ENCODE data around the gene ZSWIM3. TPM values are rescaled to one million over a fixed set of nuclear protein-coding genes. Genes with fewer than 3 reads are reported as not detected.

Gene ZSWIM3
- total and polyA plus RNA-seq, 2 of the 8 experiments (the other 6 are each of a cell fraction or from before 2014, with no cell fraction given): 5.5 to 6.9 TPM

DNA sequence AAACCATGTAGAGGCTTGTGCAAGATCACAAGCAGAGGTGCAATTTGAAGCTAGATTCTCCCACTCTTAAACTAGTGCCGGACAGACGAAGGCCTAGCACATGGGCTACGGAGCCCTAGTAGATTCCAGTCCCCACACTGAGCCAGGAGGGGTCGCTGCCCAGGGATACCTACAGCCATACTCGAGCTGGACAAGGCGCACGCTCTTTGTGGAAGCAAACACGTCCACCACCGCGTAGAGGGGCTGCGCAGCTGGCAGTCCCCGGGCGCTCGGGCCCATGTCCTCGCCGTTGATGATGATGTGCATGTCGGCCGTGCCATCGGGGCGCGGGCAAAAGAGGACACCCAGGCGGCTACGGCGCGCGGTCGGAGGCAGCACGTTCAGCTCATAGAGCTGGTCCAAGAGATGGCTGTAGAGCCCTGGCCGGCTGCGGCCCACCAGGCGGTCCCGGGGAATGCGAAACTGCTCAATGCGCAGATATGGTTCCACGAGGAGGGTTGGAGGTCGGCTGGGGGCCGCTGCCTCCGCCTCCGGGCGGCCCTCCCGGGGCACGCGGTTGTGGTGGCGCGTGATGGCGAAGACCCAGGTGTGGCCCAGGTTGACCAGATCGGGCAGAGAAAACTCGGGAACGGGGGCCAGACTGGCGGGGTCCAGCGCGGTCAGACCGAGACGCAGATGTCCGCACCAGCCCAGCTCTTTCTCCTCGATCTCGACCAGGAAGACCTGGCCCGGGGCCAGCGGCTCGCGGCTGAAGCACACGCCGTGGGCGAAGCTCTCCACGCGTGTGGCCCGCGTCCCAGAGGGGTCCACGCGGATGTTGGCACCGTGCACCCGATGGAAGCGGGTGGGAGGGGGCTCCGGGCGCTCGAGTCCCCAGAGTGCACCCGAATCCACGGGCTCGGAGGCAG, 32.9 kb downstream of the ZSWIM3 start:
- DNase-seq (ENCODE audit: low read depth in 1 of 2, low spot score in 2 of 2) (peak; percentile 43 to 89), FAIRE-seq (no peak)
- H3K14ac ChIP-seq (ENCODE audit: insufficient read length): no peak overlapping the region
- ChIA-PET CTCF (ENCODE audit: partially characterized antibody) (interaction anchor here (0.6 to 6.3 kb wide), 37 partner anchors 8 to 569 kb away, joined by 3 to 40 read pairs (median 5); partner anchors contain the start of genes ACOT8, PCIF1, SNX21 and ZSWIM1), POLR2A (ENCODE audit: partially characterized antibody) (interaction anchor here (0.7 to 11.2 kb wide), 32 partner anchors 8 to 91 kb away, joined by 3 to 172 read pairs (median 6); partner anchors contain the start of genes ACOT8, PCIF1, PLTP and SNX21)
- H3K23me2 ChIP-seq (ENCODE audit: low read depth, low read length): peaks cover 15% of the 10 kb centered on the region; the same call in 1 of the 2 replicates
- peak overlapping the region; percentile 74 for H4K91ac ChIP-seq (replicated peaks; ENCODE audit: insufficient read length, low read length)
- H4K8ac ChIP-seq (ENCODE audit: extremely low read depth, insufficient read depth, low read length): peak overlapping the region; percentile 97
- peaks cover 0 to 8% of the 10 kb centered on the region in 2 experiments for H4K20me1 ChIP-seq (replicated peaks in 1 of 2; ENCODE audit: control insufficient read depth in 1 of 2, insufficient read depth in 2 of 2, low read length in 2 of 2)
- peak overlapping the region; percentile 94 for H3K4ac ChIP-seq (replicated peaks; ENCODE audit: insufficient read length, low read depth, low read length)
- no peak overlapping the region for H2AK5ac ChIP-seq (ENCODE audit: low read depth, low read length)
- H3K4me2 ChIP-seq (ENCODE audit: insufficient read depth in 1 of 2, low read depth in 2 of 2, low read length in 2 of 2): peak overlapping the region; percentile 72 to 95
- peaks cover 0 to 10% (median 6%) of the 10 kb centered on the region in 4 experiments; a peak in 6 of 7 replicates for H3K4me1 ChIP-seq (replicated peaks in 1 of 4; ENCODE audit: control insufficient read depth in 3 of 4, insufficient read depth in 4 of 4, low read length in 3 of 4)
- WGBS, 2 experiments (ENCODE audit: extremely low coverage in 1 of 2, insufficient coverage in 1 of 2, insufficient read length in 1 of 2, insufficient replicate concordance in 2 of 2, low coverage in 1 of 2, low lambda C conversion rate in 2 of 2, missing lambda C conversion rate in 1 of 2): 5% methylated on average over 74 of the region's 79 CpGs; no CpG with 5 or more reads in 1 of the 2 experiments
- peak overlapping the region; percentile 70 for H4K5ac ChIP-seq (ENCODE audit: insufficient read length, low read depth, low read length)
- peak overlapping the region; percentile 38; the same call in 1 of the 2 replicates for H3K27ac ChIP-seq (ENCODE audit: low read depth, low read length)
- peak overlapping the region; percentile 55 to 79 (median 74) for H3K4me3 ChIP-seq (ENCODE audit: extremely low read depth in 1 of 4, insufficient read depth in 2 of 4, low read depth in 3 of 4, low read length in 4 of 4)
- H3K9ac ChIP-seq (replicated peaks in 1 of 4; ENCODE audit: extremely low read depth in 1 of 4, low read depth in 3 of 4, low read length in 3 of 4): peak overlapping the region; percentile 47 to 71 (median 67); a peak in 6 of 7 replicates
- H3K79me2 ChIP-seq (ENCODE audit: control insufficient read depth in 1 of 2, insufficient read depth in 2 of 2, low read length in 2 of 2): peaks cover 0 to 7% of the 10 kb centered on the region in 2 experiments; a peak in 1 of 4 replicates
- peaks cover 3% of the 10 kb centered on the region; the same call in 1 of the 2 replicates for H3K79me1 ChIP-seq (ENCODE audit: low read depth, low read length)
- no peak overlapping the region; the same call in 1 of the 2 replicates for H2AFZ ChIP-seq (ENCODE audit: low read length)
- H3K27me3 ChIP-seq (replicated peaks in 1 of 4; ENCODE audit: control insufficient read depth in 3 of 4, extremely low read depth in 1 of 4, insufficient read depth in 3 of 4, low read length in 3 of 4): no peaks in the 10 kb centered on the region
- peaks cover 3 to 10% (median 7%) of the 10 kb centered on the region in 4 experiments; a peak in 7 of 8 replicates for H3K36me3 ChIP-seq (ENCODE audit: control insufficient read depth in 2 of 4, insufficient read depth in 4 of 4, low read length in 3 of 4)
- H3K23ac ChIP-seq (ENCODE audit: insufficient read length): no peak overlapping the region
- H2BK15ac ChIP-seq (ENCODE audit: low read length): no peak overlapping the region
- no peak overlapping the region for H2BK20ac ChIP-seq (ENCODE audit: low read length)
- peak overlapping the region; percentile 52; the same call in 1 of the 2 replicates for H2BK5ac ChIP-seq (ENCODE audit: low read depth, low read length)
- peak overlapping the region; percentile 43 for H2BK120ac ChIP-seq (replicated peaks; ENCODE audit: low read depth, low read length)
- H2BK12ac ChIP-seq (ENCODE audit: low read depth, low read length): peak overlapping the region; percentile 68; the same call in 1 of the 2 replicates
- peak overlapping the region; percentile 83 for H3K18ac ChIP-seq (ENCODE audit: extremely low read depth, low read length)
- peak overlapping the region; percentile 42 for H3K56ac ChIP-seq (replicated peaks; ENCODE audit: insufficient read length, low read depth, low read length)
- no peaks in the 10 kb centered on the region for H3K9me3 ChIP-seq (ENCODE audit: insufficient read depth in 2 of 2, low read depth in 1 of 2, low read length in 1 of 2)
- TF ChIP-seq KDM1A (IDR thresholded peaks at IDR 0.05; ENCODE audit: borderline replicate concordance, low read length) (no peak), CHD2 (IDR thresholded peaks at IDR 0.05; ENCODE audit: low read length) (no peak), EP300 (IDR thresholded peaks at IDR 0.05; ENCODE audit: borderline replicate concordance in 1 of 2, low read depth in 2 of 2, low read length in 2 of 2) (no peak), POLR2A (IDR thresholded peaks at IDR 0.05; ENCODE audit: control extremely low read depth in 1 of 2, low read depth in 2 of 2, low read length in 2 of 2) (peak in 1 of 2 experiments; percentile 65; a peak in 2 of 3 replicates), TAF7 (optimal IDR thresholded peaks at IDR 0.05; ENCODE audit: borderline replicate concordance, low read depth, low read length) (no peak), MAFK (IDR thresholded peaks at IDR 0.05; ENCODE audit: low read depth, low read length) (no peak), SIRT6 (IDR thresholded peaks at IDR 0.05; ENCODE audit: low read length) (no peak)
- TF ChIP-seq, protein P1, sequence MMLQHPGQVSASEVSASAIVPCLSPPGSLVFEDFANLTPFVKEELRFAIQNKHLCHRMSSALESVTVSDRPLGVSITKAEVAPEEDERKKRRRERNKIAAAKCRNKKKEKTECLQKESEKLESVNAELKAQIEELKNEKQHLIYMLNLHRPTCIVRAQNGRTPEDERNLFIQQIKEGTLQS (IDR thresholded peaks at IDR 0.05; ENCODE audit: insufficient read depth, low read depth, low read length): no peak
- TF ChIP-seq, protein P2, sequence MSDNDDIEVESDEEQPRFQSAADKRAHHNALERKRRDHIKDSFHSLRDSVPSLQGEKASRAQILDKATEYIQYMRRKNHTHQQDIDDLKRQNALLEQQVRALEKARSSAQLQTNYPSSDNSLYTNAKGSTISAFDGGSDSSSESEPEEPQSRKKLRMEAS (IDR thresholded peaks at IDR 0.05): peak; percentile 98
